GM12878 (cell line): ENCODE measurements around the gene TECTA. TPM values are rescaled to one million over a fixed set of nuclear protein-coding genes. Genes with fewer than 3 reads are reported as not detected.

Source experiments
- ASH2L ChIP-seq: fragments of 300-600, 200-600 bp; sonication (generic); IDR thresholded peaks from 2 replicates; pipeline ENCODE4 v1.6.1; 2017; ENCODE audit warnings: low read depth, mild to moderate bottlenecking, borderline replicate concordance
- BHLHE40 ChIP-seq, 2 experiments: fragments of 450-650 bp in 1 of 2; IDR thresholded peaks; 2 replicates each; pipeline ENCODE4 v1.6.1; 2011 to 2017; ENCODE audit warnings: low read depth in 2 of 2, borderline replicate concordance in 1 of 2, improper control_type of control experiment in 1 of 2, low read length in 1 of 2, mild to moderate bottlenecking in 1 of 2
- CBX3 ChIP-seq: fragments of 200-600 bp; sonication (generic); IDR thresholded peaks from 2 replicates; pipeline ENCODE4 v1.6.1; 2016; ENCODE audit warnings: low read depth, borderline replicate concordance
- CEBPB ChIP-seq, 2 experiments: fragments of 150-350 bp in 1 of 2; IDR thresholded peaks; 2 replicates each; pipeline ENCODE4 v1.6.1; 2012 to 2014; ENCODE audit warnings: low read depth in 2 of 2, low read length in 2 of 2, borderline replicate concordance in 1 of 2, inconsistent platforms in 1 of 2
- CHD1 ChIP-seq: IDR thresholded peaks from 2 replicates; pipeline ENCODE4 v1.6.1; 2012; ENCODE audit warnings: low read depth, low read length, improper control_type of control experiment
- CTCF ChIP-seq, 3 experiments: IDR thresholded peaks in 2 of 3; conservative IDR thresholded peaks in 1 of 3; 2 replicates each; pipeline ENCODE4 v1.5.1; 2011; ENCODE audit warnings: low read depth in 3 of 3, low read length in 3 of 3, mild to moderate bottlenecking in 3 of 3, control low read depth in 2 of 3, moderate library complexity in 2 of 3, inconsistent platforms in 1 of 3, mixed read lengths in 1 of 3; ENCODE audit not compliant: control insufficient read depth in 2 of 3, insufficient read depth in 1 of 3; ENCODE audit errors: extremely low read depth in 1 of 3
- ETV6 ChIP-seq, 2 experiments: fragments of 450-650 bp in 1 of 2; IDR thresholded peaks in 1 of 2; conservative IDR thresholded peaks in 1 of 2; 2 replicates each; pipeline ENCODE4 v1.6.1; 2014; ENCODE audit warnings: antibody characterized with exemption in 1 of 2, borderline replicate concordance in 1 of 2, low read depth in 1 of 2, mild to moderate bottlenecking in 1 of 2, moderate library complexity in 1 of 2
- HCFC1 ChIP-seq: fragments of 150-350 bp; IDR thresholded peaks from 2 replicates; pipeline ENCODE4 v1.6.1; 2014; ENCODE audit warnings: low read length
- HDAC6 ChIP-seq: fragments of 200-600 bp; sonication (generic); IDR thresholded peaks from one replicate; pipeline ENCODE4 v1.8.0; 2017; ENCODE audit warnings: antibody characterized with exemption; ENCODE audit not compliant: unreplicated experiment
- JUNB ChIP-seq: IDR thresholded peaks from 2 replicates; pipeline ENCODE4 v1.6.1; 2016; ENCODE audit warnings: antibody characterized with exemption, mild to moderate bottlenecking
- KAT2A ChIP-seq: conservative IDR thresholded peaks from 2 replicates; pipeline ENCODE4 v1.6.1; 2011; ENCODE audit warnings: low read depth, low read length; ENCODE audit not compliant: control insufficient read depth
- KDM1A ChIP-seq: fragments of 200-600 bp; sonication (generic); IDR thresholded peaks from 2 replicates; pipeline ENCODE4 v1.6.1; 2016; ENCODE audit warnings: borderline replicate concordance
- KLF5 ChIP-seq: fragments of 450-650 bp; IDR thresholded peaks from 2 replicates; pipeline ENCODE4 v1.6.1; 2014; ENCODE audit warnings: mild to moderate bottlenecking; ENCODE audit not compliant: partially characterized antibody
- MEF2B ChIP-seq: fragments of 450-650 bp; IDR thresholded peaks from 2 replicates; pipeline ENCODE4 v1.6.1; 2018; ENCODE audit warnings: mild to moderate bottlenecking, moderate library complexity; ENCODE audit not compliant: partially characterized antibody, poor library complexity, severe bottlenecking
- MYB ChIP-seq: fragments of 150-350 bp; IDR thresholded peaks from 2 replicates; pipeline ENCODE4 v1.6.1; 2014; ENCODE audit warnings: mild to moderate bottlenecking, low read depth, low read length, borderline replicate concordance
- POU2F2 ChIP-seq: IDR thresholded peaks from 3 replicates; pipeline ENCODE4 v1.6.1; 2011; ENCODE audit warnings: low read depth, mild to moderate bottlenecking, low read length, borderline replicate concordance
- SMAD1 ChIP-seq: fragments of 450-650 bp; IDR thresholded peaks from 2 replicates; pipeline ENCODE4 v1.6.1; 2018; ENCODE audit warnings: mild to moderate bottlenecking, low read depth; ENCODE audit not compliant: partially characterized antibody
- SMC3 ChIP-seq: IDR thresholded peaks from 2 replicates; pipeline ENCODE4 v1.6.1; 2011; ENCODE audit warnings: low read length, improper control_type of control experiment, borderline replicate concordance
- TAF1 ChIP-seq: IDR thresholded peaks from 2 replicates; pipeline ENCODE4 v1.6.1; 2011; ENCODE audit warnings: mild to moderate bottlenecking, low read depth, low read length, borderline replicate concordance
- YY1 ChIP-seq: IDR thresholded peaks from 2 replicates; pipeline ENCODE4 v1.6.1; 2011; ENCODE audit warnings: low read depth, mild to moderate bottlenecking, low read length
- ZBTB4 ChIP-seq: fragments of 450-650 bp; formaldehyde crosslinking; IDR thresholded peaks from 2 replicates; pipeline ENCODE4 v1.4.0; 2022; ENCODE audit warnings: mild to moderate bottlenecking, moderate library complexity
- ZBTB40 ChIP-seq: fragments of 450-650 bp; IDR thresholded peaks from 2 replicates; pipeline ENCODE4 v1.6.1; 2016; ENCODE audit warnings: mild to moderate bottlenecking, moderate library complexity, borderline replicate concordance
- polyA plus RNA-seq, 11 experiments: library from polyadenylated mRNA; depleted of rRNA in 4 of 11; unstranded in 6 of 11; stranded (reverse) in 5 of 11; fragments of >200 nt; fragmentation: Nextera tagmentation in 4 of 11; fragmentation: Illumina TruSeq in 1 of 11; extraction: Ambion mirVana in 4 of 11; extraction: Trizol in 1 of 11; gene quantifications; 1 replicate in 1 of 11; 2 replicates in 10 of 11; pipeline versions ENCODE4 v1.2.1 to v1.2.3, GENCODE V29; 2011 to 2016; ENCODE audit warnings: inconsistent platforms in 2 of 11, missing spikeins in 2 of 11, low read depth in 1 of 11
- total RNA-seq, 4 experiments: library from RNA; depleted of rRNA in 3 of 4; stranded (reverse); fragments of >200 nt in 3 of 4; fragmentation: Illumina TruSeq in 1 of 4; extraction: Trizol in 1 of 4; gene quantifications; 2 replicates each; pipeline versions ENCODE4 v1.2.1 to v1.2.3, GENCODE V29; 2013 to 2021

Gene TECTA
- total and polyA plus RNA-seq, 10 of the 15 experiments (the other 5 are each of a cell fraction or from before 2014, with no cell fraction given), result under 0.01 to 0.14 (median 0.05) TPM; not detected in 1

- TF ChIP-seq KAT2A, result no peak
- no peak for TF ChIP-seq SMC3
- no peak for TF ChIP-seq ZBTB4
- TF ChIP-seq SMAD1, result no peak
- TF ChIP-seq POU2F2, result no peak
- no peak for TF ChIP-seq CBX3
- TF ChIP-seq HDAC6, result no peak
- TF ChIP-seq YY1, result no peak
- no peak for TF ChIP-seq CHD1
- TF ChIP-seq KLF5, result no peak
- no peak for TF ChIP-seq CTCF (IDR thresholded peaks at IDR 0.05 in 2 of 3, conservative IDR thresholded peaks at IDR 0.05 in 1 of 3; ENCODE audit: control insufficient read depth in 2 of 3, extremely low read depth in 1 of 3, insufficient read depth in 1 of 3, low read depth in 3 of 3, low read length in 3 of 3)
- no peak for TF ChIP-seq HCFC1
- 0 out of 4 replicates have a peak, but pooled peaks of 1 of the 2 experiments have one; percentile 56 for TF ChIP-seq BHLHE40 (IDR thresholded peaks at IDR 0.05; ENCODE audit: borderline replicate concordance in 1 of 2, low read depth in 2 of 2, low read length in 1 of 2)
- no peak for TF ChIP-seq ASH2L
- no peak for TF ChIP-seq KDM1A
- TF ChIP-seq JUNB, result peak; percentile 52
- no peak for TF ChIP-seq ETV6 (conservative IDR thresholded peaks at IDR 0.05 in 1 of 2, IDR thresholded peaks at IDR 0.05 in 1 of 2; ENCODE audit: borderline replicate concordance in 1 of 2, low read depth in 1 of 2)
- TF ChIP-seq CEBPB (IDR thresholded peaks at IDR 0.05; ENCODE audit: borderline replicate concordance in 1 of 2, low read depth in 2 of 2, low read length in 2 of 2), result no peak
- TF ChIP-seq ZBTB40, result no peak
- TF ChIP-seq MEF2B, result peak; percentile 10
- no peak for TF ChIP-seq MYB
- no peak for TF ChIP-seq TAF1
Measured at GRCh38 chr11:121059605-121060004, 41.4 kb upstream of the TECTA start (continued).
